H9 (cell line): ENCODE measurements around the gene SH3RF3. TPM values are rescaled to one million over a fixed set of nuclear protein-coding genes. Genes with fewer than 3 reads are reported as not detected.

Experiments used
- DNase-seq: peaks from one replicate; pipeline ENCODE4 v3.0.0-alpha.2; 2017
- H2AFZ ChIP-seq: one replicate; pipeline ENCODE4 v1.6.1; 2013; ENCODE audit warnings: mild to moderate bottlenecking, low read length, control low read depth, moderate library complexity
- H2AK5ac ChIP-seq: 2 replicates; pipeline ENCODE4 v1.6.1; 2013; ENCODE audit warnings: low read length, control low read depth, mixed read lengths; ENCODE audit not compliant: insufficient read length
- H2BK120ac ChIP-seq: one replicate; pipeline ENCODE4 v1.6.1; 2013; ENCODE audit warnings: low read depth, mild to moderate bottlenecking, low read length, control low read depth, inconsistent platforms; ENCODE audit not compliant: poor library complexity, severe bottlenecking
- H2BK12ac ChIP-seq: 2 replicates; pipeline ENCODE4 v1.6.1; 2013; ENCODE audit warnings: low read length, control low read depth, mixed read lengths, low read depth; ENCODE audit not compliant: insufficient read length
- H2BK15ac ChIP-seq: 2 replicates; pipeline ENCODE4 v1.6.1; 2013; ENCODE audit warnings: low read depth, low read length, control low read depth
- H2BK20ac ChIP-seq: one replicate; pipeline ENCODE4 v1.6.1; 2013; ENCODE audit warnings: low read depth, mild to moderate bottlenecking, low read length, control low read depth, inconsistent platforms; ENCODE audit not compliant: poor library complexity, severe bottlenecking
- H2BK5ac ChIP-seq: 2 replicates; pipeline ENCODE4 v1.6.1; 2013; ENCODE audit warnings: low read length, control low read depth, mixed read lengths; ENCODE audit not compliant: insufficient read length
- H3K14ac ChIP-seq: 2 replicates; pipeline ENCODE4 v1.6.1; 2013; ENCODE audit warnings: low read length, control low read depth; ENCODE audit not compliant: insufficient read depth
- H3K18ac ChIP-seq: 2 replicates; pipeline ENCODE4 v1.6.1; 2013; ENCODE audit warnings: low read depth, mild to moderate bottlenecking, mixed read lengths, low read length, control low read depth; ENCODE audit not compliant: insufficient read length
- H3K23ac ChIP-seq: 2 replicates; pipeline ENCODE4 v1.6.1; 2013; ENCODE audit warnings: low read length, control low read depth, mixed read lengths, low read depth; ENCODE audit not compliant: insufficient read length
- H3K23me2 ChIP-seq: 2 replicates; pipeline ENCODE4 v1.6.1; 2013; ENCODE audit warnings: low read depth, mild to moderate bottlenecking, mixed read lengths, low read length, control low read depth; ENCODE audit not compliant: insufficient read length, poor library complexity, severe bottlenecking
- H3K27ac ChIP-seq: 2 replicates; pipeline ENCODE4 v1.5.1; 2013; ENCODE audit warnings: low read length, control low read depth, mixed read lengths, low read depth; ENCODE audit not compliant: insufficient read length
- H3K27me3 ChIP-seq: 2 replicates; pipeline ENCODE4 v1.6.1; 2013; ENCODE audit warnings: low read length, control low read depth, inconsistent platforms; ENCODE audit not compliant: insufficient read depth
- H3K4ac ChIP-seq: 2 replicates; pipeline ENCODE4 v1.6.1; 2013; ENCODE audit warnings: low read depth, mild to moderate bottlenecking, control low read depth, inconsistent platforms, low read length, moderate library complexity
- H3K4me1 ChIP-seq: 2 replicates; pipeline ENCODE4 v1.6.1; 2013; ENCODE audit warnings: low read length, control low read depth, inconsistent platforms; ENCODE audit not compliant: insufficient read depth
- H3K4me2 ChIP-seq: 2 replicates; pipeline ENCODE4 v1.6.1; 2013; ENCODE audit warnings: low read length, control low read depth, mixed read lengths; ENCODE audit not compliant: insufficient read length, insufficient read depth
- H3K56ac ChIP-seq: 2 replicates; pipeline ENCODE4 v1.6.1; 2013; ENCODE audit warnings: low read depth, mild to moderate bottlenecking, mixed read lengths, low read length, control low read depth; ENCODE audit not compliant: insufficient read length
- H3K79me1 ChIP-seq: 2 replicates; pipeline ENCODE4 v1.6.1; 2013; ENCODE audit warnings: low read depth, mild to moderate bottlenecking, moderate library complexity, low read length, control low read depth, inconsistent platforms; ENCODE audit not compliant: insufficient read depth, poor library complexity, severe bottlenecking
- H3K79me2 ChIP-seq: 2 replicates; pipeline ENCODE4 v1.6.1; 2013; ENCODE audit warnings: low read length, control low read depth, inconsistent platforms; ENCODE audit not compliant: insufficient read depth
- H3K9ac ChIP-seq: 2 replicates; pipeline ENCODE4 v1.6.1; 2013; ENCODE audit warnings: low read length, control low read depth, mixed read lengths; ENCODE audit not compliant: insufficient read length; ENCODE audit errors: extremely low read depth
- H3K9me3 ChIP-seq: one replicate; pipeline ENCODE4 v1.6.1; 2013; ENCODE audit warnings: low read depth, low read length, inconsistent platforms; ENCODE audit not compliant: control insufficient read depth
- H3T11ph ChIP-seq: one replicate; pipeline ENCODE4 v1.6.1; 2013; ENCODE audit warnings: mild to moderate bottlenecking, low read length, control low read depth, inconsistent platforms
- H4K20me1 ChIP-seq: one replicate; pipeline ENCODE4 v1.6.1; 2013; ENCODE audit not compliant: control insufficient read depth, insufficient read length, insufficient read depth
- H4K5ac ChIP-seq: 2 replicates; pipeline ENCODE4 v1.6.1; 2013; ENCODE audit warnings: low read depth, mild to moderate bottlenecking, mixed read lengths, low read length, control low read depth; ENCODE audit not compliant: insufficient read length
- H4K8ac ChIP-seq: replicated peaks from 2 replicates; pipeline ENCODE4 v1.6.1; 2013; ENCODE audit warnings: low read length, control low read depth, mixed read lengths, low read depth; ENCODE audit not compliant: insufficient read length
- H4K91ac ChIP-seq: 2 replicates; pipeline ENCODE4 v1.6.1; 2013; ENCODE audit warnings: low read depth, mild to moderate bottlenecking, moderate library complexity, mixed read lengths, low read length, control low read depth; ENCODE audit not compliant: insufficient read length
- H3K27ac Mint-ChIP-seq, 3 experiments: 2 replicates in 2 of 3; 3 replicates in 1 of 3; pipeline ENCODE4 v1.8.0; 2020 to 2021; ENCODE audit warnings: mixed read lengths in 3 of 3, mild to moderate bottlenecking in 1 of 3, moderate library complexity in 1 of 3
- H3K27me3 Mint-ChIP-seq: 2 replicates; pipeline ENCODE4 v1.8.0; 2021; ENCODE audit warnings: low read depth, mild to moderate bottlenecking, moderate library complexity, mixed read lengths
- H3K36me3 Mint-ChIP-seq, 3 experiments: 2 replicates in 2 of 3; 3 replicates in 1 of 3; pipeline ENCODE4 v1.8.0; 2020 to 2021; ENCODE audit warnings: low read depth in 3 of 3, mixed read lengths in 3 of 3; ENCODE audit not compliant: insufficient read depth in 1 of 3
- H3K4me1 Mint-ChIP-seq, 2 experiments: 2 replicates each; pipeline ENCODE4 v1.8.0; 2020; ENCODE audit warnings: mixed read lengths in 2 of 2
- H3K4me3 Mint-ChIP-seq, 2 experiments: 2 replicates in 1 of 2; 3 replicates in 1 of 2; pipeline ENCODE4 v1.8.0; 2020 to 2021; ENCODE audit warnings: mild to moderate bottlenecking in 2 of 2, mixed read lengths in 2 of 2, moderate library complexity in 1 of 2
- H3K9me3 Mint-ChIP-seq, 2 experiments: 2 replicates in 1 of 2; 3 replicates in 1 of 2; pipeline ENCODE4 v1.8.0; 2020; ENCODE audit warnings: mild to moderate bottlenecking in 2 of 2, mixed read lengths in 2 of 2, moderate library complexity in 1 of 2
- WGBS: extraction: QIAGEN DNeasy Blood & Tissue Kit; methylation state at CpG from one replicate; pipeline ENCODE4 v1.1.7; 2013; ENCODE audit warnings: missing lambda C conversion rate, low lambda C conversion rate, mixed read lengths; ENCODE audit not compliant: insufficient read length; ENCODE audit errors: extremely low coverage; 5-methylcytosine and 5-hydroxymethylcytosine counted together
- total RNA-seq: library from RNA; stranded (reverse); gene quantifications from 2 replicates; pipeline ENCODE4 v1.2.1, GENCODE V29; 2021
- TF ChIP-seq, protein P1 (sequence below): fragments of 200-600 bp; sonication (generic); conservative IDR thresholded peaks from 3 replicates; pipeline ENCODE4 v1.8.0; 2021; ENCODE audit warnings: antibody characterized with exemption, mild to moderate bottlenecking

Gene SH3RF3
- total RNA-seq, 1 experiment from 2014 or later, result 0.46 TPM

DNA sequence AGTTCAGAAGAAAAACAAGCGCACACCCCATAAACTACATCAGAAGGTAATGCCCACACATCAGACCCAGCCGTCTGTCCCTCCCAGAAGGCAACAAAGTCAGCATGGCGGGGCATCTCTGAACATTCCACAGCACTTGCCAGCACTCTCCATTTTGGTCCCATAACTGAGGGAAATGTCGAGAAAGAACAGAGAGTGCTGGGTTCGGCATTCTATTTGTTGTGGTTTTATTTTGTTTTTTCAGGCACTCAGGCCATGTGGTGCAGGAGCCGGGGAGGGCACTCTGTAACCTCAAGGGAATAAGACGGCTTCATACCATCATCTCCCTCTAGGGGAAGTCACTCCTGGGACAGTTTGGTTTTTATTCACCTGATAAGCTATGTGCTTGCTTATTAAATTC is 328.8 kb downstream of the SH3RF3 start:
- DNase-seq, result no peak
- Histone ChIP-seq H4K8ac (no peak overlapping the region), H2BK5ac (no peak overlapping the region), H3K4me2 (no peak overlapping the region), H2BK12ac (no peak overlapping the region), H2BK20ac (no peak overlapping the region), H2AFZ (no peak overlapping the region), H3K4me1 (no peaks in the 10 kb centered on the region), H3T11ph (no peak overlapping the region), H4K91ac (no peak overlapping the region), H3K18ac (no peak overlapping the region), H2BK120ac (no peak overlapping the region), H2AK5ac (no peak overlapping the region), H3K4ac (no peak overlapping the region), H3K27me3 (no peaks in the 10 kb centered on the region), H3K27ac (no peak overlapping the region), H4K20me1 (no peaks in the 10 kb centered on the region), H3K79me1 (no peaks in the 10 kb centered on the region), H3K9me3 (no peaks in the 10 kb centered on the region), H3K23ac (no peak overlapping the region), H3K9ac (no peak overlapping the region), H2BK15ac (no peak overlapping the region), H4K5ac (no peak overlapping the region), H3K56ac (no peak overlapping the region), H3K79me2 (no peaks in the 10 kb centered on the region), H3K23me2 (no peaks in the 10 kb centered on the region), H3K14ac (no peak overlapping the region)
- no peaks in the 10 kb centered on the region for H3K27me3 Mint-ChIP-seq
- no peaks in the 10 kb centered on the region for H3K36me3 Mint-ChIP-seq
- H3K27ac Mint-ChIP-seq, result no peak overlapping the region
- H3K9me3 Mint-ChIP-seq, result no peaks in the 10 kb centered on the region
- no peaks in the 10 kb centered on the region for H3K4me1 Mint-ChIP-seq
- no CpG with 5 or more reads among the region's 7 CpGs for WGBS
- TF ChIP-seq, protein P1, sequence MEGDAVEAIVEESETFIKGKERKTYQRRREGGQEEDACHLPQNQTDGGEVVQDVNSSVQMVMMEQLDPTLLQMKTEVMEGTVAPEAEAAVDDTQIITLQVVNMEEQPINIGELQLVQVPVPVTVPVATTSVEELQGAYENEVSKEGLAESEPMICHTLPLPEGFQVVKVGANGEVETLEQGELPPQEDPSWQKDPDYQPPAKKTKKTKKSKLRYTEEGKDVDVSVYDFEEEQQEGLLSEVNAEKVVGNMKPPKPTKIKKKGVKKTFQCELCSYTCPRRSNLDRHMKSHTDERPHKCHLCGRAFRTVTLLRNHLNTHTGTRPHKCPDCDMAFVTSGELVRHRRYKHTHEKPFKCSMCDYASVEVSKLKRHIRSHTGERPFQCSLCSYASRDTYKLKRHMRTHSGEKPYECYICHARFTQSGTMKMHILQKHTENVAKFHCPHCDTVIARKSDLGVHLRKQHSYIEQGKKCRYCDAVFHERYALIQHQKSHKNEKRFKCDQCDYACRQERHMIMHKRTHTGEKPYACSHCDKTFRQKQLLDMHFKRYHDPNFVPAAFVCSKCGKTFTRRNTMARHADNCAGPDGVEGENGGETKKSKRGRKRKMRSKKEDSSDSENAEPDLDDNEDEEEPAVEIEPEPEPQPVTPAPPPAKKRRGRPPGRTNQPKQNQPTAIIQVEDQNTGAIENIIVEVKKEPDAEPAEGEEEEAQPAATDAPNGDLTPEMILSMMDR, result peak; percentile 46
- no peak overlapping the region for H3K4me3 Mint-ChIP-seq
